Measurements from ENCODE around the gene PHKG1. TPM values are rescaled to one million over a fixed set of nuclear protein-coding genes. Genes with fewer than 3 reads are reported as not detected.
"Not testable (repeated sequence)": the region's sequence is repeated elsewhere in the genome, so short reads cannot be mapped to it uniquely, and the experiment has no call there.

The PHKG1 gene
- total RNA-seq, 2 donors from 2014 or later, result 0.46 TPM

DNA sequence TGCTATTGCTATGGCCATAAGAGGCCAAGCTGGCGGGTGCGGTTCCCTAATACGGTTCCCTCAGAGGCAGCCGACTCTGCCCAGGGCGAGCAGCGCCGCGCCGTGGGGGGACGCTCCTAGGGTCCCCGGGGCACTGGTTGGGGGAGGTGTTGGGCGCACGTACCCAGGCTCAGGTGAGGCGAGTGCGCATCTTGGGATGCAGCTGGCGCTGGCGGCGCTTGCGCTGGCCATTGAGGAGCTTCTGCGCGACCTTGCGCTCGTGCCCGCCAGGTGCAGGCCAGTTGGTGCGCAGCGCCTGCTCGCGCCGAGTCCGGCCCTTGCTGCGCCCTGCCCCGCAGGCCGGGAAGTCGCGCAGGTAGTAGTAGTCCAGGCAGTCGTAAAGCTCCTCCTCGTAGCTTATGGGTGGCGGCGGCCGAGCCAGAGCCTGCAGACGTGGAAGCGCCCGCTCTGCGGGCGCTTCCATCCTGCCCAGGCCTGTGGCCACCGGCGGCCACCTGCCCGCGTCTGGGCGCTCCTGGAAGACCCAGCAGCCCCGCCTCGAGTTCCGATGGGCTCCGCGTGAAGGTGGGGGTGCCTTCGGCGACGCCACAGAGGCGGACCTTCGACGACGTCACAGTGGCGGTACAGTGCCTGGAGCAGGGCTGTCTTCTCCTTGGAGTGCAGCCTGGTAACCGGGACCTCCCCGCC, 23.2 kb upstream of the PHKG1 start, which contains the start of gene NUPR2:
Gene NUPR2 (minus strand): TSS at position 566 of the 687 bp plus-strand sequence. CDS start 103 bp downstream, at position 463.
- H3K9me3 ChIP-seq (ENCODE audit: control insufficient read depth, low read length), result peaks cover 6% of the 10 kb centered on the region
- H3K36me3 ChIP-seq (ENCODE audit: control insufficient read depth, insufficient read depth, low read length), result no peaks in the 10 kb centered on the region
- Mint-ChIP-seq H3K9me3 (peaks cover 91% of the 10 kb centered on the region), H3K36me3 (ENCODE audit: low read depth) (no peaks in the 10 kb centered on the region), H3K4me1 (no peaks in the 10 kb centered on the region), H3K4me3 (no peak within 1 kb of the TSS), H3K27ac (no peak within 1 kb of the TSS), H3K27me3 (ENCODE audit: insufficient read depth) (no peaks in the 10 kb centered on the region)
- H3K9ac ChIP-seq (ENCODE audit: extremely low read depth, low read length, poor library complexity, severe bottlenecking), result no peak within 1 kb of the TSS
- H3K4me3 ChIP-seq (ENCODE audit: low read length), result no peak within 1 kb of the TSS
- DNase-seq, result no peak
- H3K27me3 ChIP-seq (ENCODE audit: control insufficient read depth, insufficient read depth, low read length, poor library complexity, severe bottlenecking), result no peaks in the 10 kb centered on the region
- no peaks in the 10 kb centered on the region for H3K4me1 ChIP-seq (ENCODE audit: control insufficient read depth, insufficient read depth, low read length)
- no peak within 1 kb of the TSS for H3K27ac ChIP-seq (ENCODE audit: low read depth, low read length)
- TF ChIP-seq, protein P1, sequence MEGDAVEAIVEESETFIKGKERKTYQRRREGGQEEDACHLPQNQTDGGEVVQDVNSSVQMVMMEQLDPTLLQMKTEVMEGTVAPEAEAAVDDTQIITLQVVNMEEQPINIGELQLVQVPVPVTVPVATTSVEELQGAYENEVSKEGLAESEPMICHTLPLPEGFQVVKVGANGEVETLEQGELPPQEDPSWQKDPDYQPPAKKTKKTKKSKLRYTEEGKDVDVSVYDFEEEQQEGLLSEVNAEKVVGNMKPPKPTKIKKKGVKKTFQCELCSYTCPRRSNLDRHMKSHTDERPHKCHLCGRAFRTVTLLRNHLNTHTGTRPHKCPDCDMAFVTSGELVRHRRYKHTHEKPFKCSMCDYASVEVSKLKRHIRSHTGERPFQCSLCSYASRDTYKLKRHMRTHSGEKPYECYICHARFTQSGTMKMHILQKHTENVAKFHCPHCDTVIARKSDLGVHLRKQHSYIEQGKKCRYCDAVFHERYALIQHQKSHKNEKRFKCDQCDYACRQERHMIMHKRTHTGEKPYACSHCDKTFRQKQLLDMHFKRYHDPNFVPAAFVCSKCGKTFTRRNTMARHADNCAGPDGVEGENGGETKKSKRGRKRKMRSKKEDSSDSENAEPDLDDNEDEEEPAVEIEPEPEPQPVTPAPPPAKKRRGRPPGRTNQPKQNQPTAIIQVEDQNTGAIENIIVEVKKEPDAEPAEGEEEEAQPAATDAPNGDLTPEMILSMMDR (conservative IDR thresholded peaks at IDR 0.05), result no peak
- WGBS, 2 experiments (ENCODE audit: insufficient coverage in 1 of 2, insufficient read length in 1 of 2), result 91 to 94% methylated on average over 47 to 65 of the region's 65 CpGs

DNA sequence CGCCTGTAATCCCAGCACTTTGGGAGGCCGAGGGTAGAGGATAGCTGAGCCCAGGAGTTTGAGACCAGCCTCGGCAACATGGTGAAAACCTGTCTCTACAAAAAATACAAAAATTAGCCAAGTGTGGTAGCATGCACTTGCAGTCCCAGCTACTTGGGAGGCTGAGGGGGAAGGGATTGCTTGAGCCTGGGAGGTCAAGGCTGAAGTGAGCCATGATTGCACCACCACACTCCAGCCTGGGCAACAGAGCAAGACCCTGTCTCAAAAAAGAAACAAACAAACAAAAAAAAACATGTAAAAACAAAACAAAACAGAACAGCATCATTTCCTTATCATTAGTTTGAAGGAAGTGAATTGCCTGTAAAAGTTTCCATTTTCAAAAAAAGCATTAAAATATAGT, 19.5 kb upstream of the PHKG1 start:
- not testable (repeated sequence) for H3K27me3 Mint-ChIP-seq (ENCODE audit: insufficient read depth); H3K36me3 Mint-ChIP-seq (ENCODE audit: low read depth); H3K4me1 ChIP-seq (ENCODE audit: control insufficient read depth, insufficient read depth, low read length); H3K27ac Mint-ChIP-seq; DNase-seq; H3K4me3 Mint-ChIP-seq; H3K4me1 Mint-ChIP-seq; H3K9ac ChIP-seq (ENCODE audit: extremely low read depth, low read length, poor library complexity, severe bottlenecking); H3K36me3 ChIP-seq (ENCODE audit: control insufficient read depth, insufficient read depth, low read length); H3K27ac ChIP-seq (ENCODE audit: low read depth, low read length); H3K4me3 ChIP-seq (ENCODE audit: low read length); H3K9me3 ChIP-seq (ENCODE audit: control insufficient read depth, low read length); H3K27me3 ChIP-seq (ENCODE audit: control insufficient read depth, insufficient read depth, low read length, poor library complexity, severe bottlenecking)
- WGBS, 2 experiments (ENCODE audit: insufficient coverage in 1 of 2, insufficient read length in 1 of 2), result 79 to 88% methylated on average over 3 of the region's 3 CpGs
- H3K9me3 Mint-ChIP-seq, result peaks cover 80% of the 10 kb centered on the region

DNA sequence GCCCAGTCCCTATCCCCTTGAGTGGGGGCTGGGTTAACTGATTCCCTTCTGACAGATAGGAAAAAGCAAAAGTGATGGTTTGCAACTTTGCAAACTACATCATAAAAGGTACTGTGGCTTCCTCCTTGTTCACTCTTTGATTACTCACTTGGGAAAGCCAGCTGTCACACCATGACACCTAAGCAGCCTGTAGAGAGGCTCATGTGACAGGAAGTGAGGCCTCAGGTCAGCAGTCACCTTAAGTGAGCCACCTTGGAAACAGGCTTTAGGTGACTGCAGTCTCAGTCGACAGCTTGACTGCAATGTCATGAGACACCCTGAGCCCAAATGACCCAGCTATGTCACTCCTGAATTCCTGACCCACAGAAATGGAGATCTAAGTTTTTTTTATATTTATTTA, 17.9 kb upstream of the PHKG1 start:
- no peaks in the 10 kb centered on the region for H3K36me3 Mint-ChIP-seq (ENCODE audit: low read depth)
- WGBS, 2 experiments (ENCODE audit: insufficient coverage in 1 of 2, insufficient read length in 1 of 2), result 89 to 91% methylated on average over 1 of the region's 1 CpG
- no peaks in the 10 kb centered on the region for H3K27me3 ChIP-seq (ENCODE audit: control insufficient read depth, insufficient read depth, low read length, poor library complexity, severe bottlenecking)
- peaks cover 84% of the 10 kb centered on the region for H3K9me3 Mint-ChIP-seq
- no peak overlapping the region for H3K27ac ChIP-seq (ENCODE audit: low read depth, low read length)
- peaks cover 2% of the 10 kb centered on the region for H3K27me3 Mint-ChIP-seq (ENCODE audit: insufficient read depth)
- no peaks in the 10 kb centered on the region for H3K4me1 ChIP-seq (ENCODE audit: control insufficient read depth, insufficient read depth, low read length)
- no peak overlapping the region for H3K9ac ChIP-seq (ENCODE audit: extremely low read depth, low read length, poor library complexity, severe bottlenecking)
- no peak overlapping the region for H3K4me3 Mint-ChIP-seq
- H3K9me3 ChIP-seq (ENCODE audit: control insufficient read depth, low read length), result peaks cover 11% of the 10 kb centered on the region
- no peak overlapping the region for H3K27ac Mint-ChIP-seq
- no peak for DNase-seq
- TF ChIP-seq, protein P1 (conservative IDR thresholded peaks at IDR 0.05), result no peak
- H3K36me3 ChIP-seq (ENCODE audit: control insufficient read depth, insufficient read depth, low read length), result no peaks in the 10 kb centered on the region
- no peaks in the 10 kb centered on the region for H3K4me1 Mint-ChIP-seq
- no peak overlapping the region for H3K4me3 ChIP-seq (ENCODE audit: low read length)

DNA sequence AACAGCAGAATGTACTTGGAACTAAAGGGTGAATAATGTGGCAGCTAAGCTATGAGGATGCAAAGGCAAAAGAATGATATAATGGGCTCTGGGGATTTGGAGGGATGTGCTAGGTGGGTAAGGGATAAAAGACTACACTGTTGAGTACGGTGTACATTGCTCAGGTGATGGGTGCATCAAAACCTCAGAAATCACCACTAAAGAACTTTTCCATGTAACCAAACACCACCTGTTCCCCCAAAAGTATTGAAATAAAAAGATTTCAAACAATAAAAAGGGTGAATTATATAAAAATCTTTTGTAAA, 15.2 kb upstream of the PHKG1 start:
- no peak overlapping the region for H3K4me3 Mint-ChIP-seq
- Histone ChIP-seq H3K9ac (ENCODE audit: extremely low read depth, low read length, poor library complexity, severe bottlenecking) (no peak overlapping the region), H3K27me3 (ENCODE audit: control insufficient read depth, insufficient read depth, low read length, poor library complexity, severe bottlenecking) (no peaks in the 10 kb centered on the region), H3K4me3 (ENCODE audit: low read length) (peak overlapping the region; percentile 99), H3K9me3 (ENCODE audit: control insufficient read depth, low read length) (peaks cover 11% of the 10 kb centered on the region), H3K27ac (ENCODE audit: low read depth, low read length) (no peak overlapping the region), H3K4me1 (ENCODE audit: control insufficient read depth, insufficient read depth, low read length) (no peaks in the 10 kb centered on the region), H3K36me3 (ENCODE audit: control insufficient read depth, insufficient read depth, low read length) (peaks cover 15% of the 10 kb centered on the region)
- H3K9me3 Mint-ChIP-seq, result peaks cover 83% of the 10 kb centered on the region
- H3K27ac Mint-ChIP-seq, result no peak overlapping the region
- 100% methylated on average over 1 of the region's 1 CpG; no CpG with 5 or more reads in 1 of the 2 experiments for WGBS, 2 experiments (ENCODE audit: insufficient coverage in 1 of 2, insufficient read length in 1 of 2)
- no peaks in the 10 kb centered on the region for H3K36me3 Mint-ChIP-seq (ENCODE audit: low read depth)
- H3K4me1 Mint-ChIP-seq, result no peaks in the 10 kb centered on the region
- no peak for DNase-seq
- peaks cover 2% of the 10 kb centered on the region for H3K27me3 Mint-ChIP-seq (ENCODE audit: insufficient read depth)
- TF ChIP-seq, protein P1 (conservative IDR thresholded peaks at IDR 0.05), result no peak
